HepG2 (cell line): ENCODE measurements around the gene C2. TPM values are rescaled to one million over a fixed set of nuclear protein-coding genes. Genes with fewer than 3 reads are reported as not detected.

Source experiments
- ATRX ChIP-seq: sonication (generic); formaldehyde crosslinking; IDR thresholded peaks from 2 replicates; pipeline ENCODE4 v1.4.0; 2020; ENCODE audit warnings: missing genetic modification reagents, borderline replicate concordance
- CHCHD3 ChIP-seq: sonication (generic); formaldehyde crosslinking; IDR thresholded peaks from 2 replicates; pipeline ENCODE4 v1.8.0; 2022; ENCODE audit warnings: mild to moderate bottlenecking, missing genetic modification reagents, moderate library complexity
- DNMT1 ChIP-seq: sonication (generic); formaldehyde crosslinking; IDR thresholded peaks from 2 replicates; pipeline ENCODE4 v1.5.1; 2020; ENCODE audit warnings: mild to moderate bottlenecking, missing genetic modification reagents
- GABPB1 ChIP-seq: IDR thresholded peaks from 2 replicates; pipeline ENCODE4 v1.6.1; 2016; ENCODE audit warnings: mild to moderate bottlenecking, missing genetic modification reagents, moderate library complexity, missing compliant biosample characterization
- NONO ChIP-seq, 2 experiments: fragments of 450-650 bp in 1 of 2; sonication (generic) in 1 of 2; formaldehyde crosslinking in 1 of 2; IDR thresholded peaks in 1 of 2; conservative IDR thresholded peaks in 1 of 2; 2 replicates each; pipeline versions ENCODE4 v1.6.1 to v1.8.0; 2017 to 2022; ENCODE audit warnings: mild to moderate bottlenecking in 1 of 2, missing genetic modification reagents in 1 of 2, moderate library complexity in 1 of 2
- SETDB1 ChIP-seq: sonication (generic); formaldehyde crosslinking; IDR thresholded peaks from 2 replicates; pipeline ENCODE4 v1.5.1; 2020; ENCODE audit warnings: missing genetic modification reagents, mild to moderate bottlenecking, borderline replicate concordance
- ZBTB34 ChIP-seq: sonication (generic); formaldehyde crosslinking; IDR thresholded peaks from 2 replicates; pipeline ENCODE4 v1.8.0; 2022; ENCODE audit warnings: mild to moderate bottlenecking, missing genetic modification reagents
- ZBTB42 ChIP-seq: sonication (generic); formaldehyde crosslinking; IDR thresholded peaks from 2 replicates; pipeline ENCODE4 v1.5.0; 2020; ENCODE audit warnings: mild to moderate bottlenecking, missing genetic modification reagents
- ZBTB7B ChIP-seq: sonication (generic); formaldehyde crosslinking; IDR thresholded peaks from 2 replicates; pipeline ENCODE4 v1.4.0; 2020; ENCODE audit warnings: missing genetic modification reagents
- ZMAT3 ChIP-seq: sonication (generic); formaldehyde crosslinking; conservative IDR thresholded peaks from 2 replicates; pipeline ENCODE4 v1.7.0; 2021; ENCODE audit warnings: missing genetic modification reagents
- ZNF235 ChIP-seq: sonication (generic); formaldehyde crosslinking; IDR thresholded peaks from 2 replicates; pipeline ENCODE4 v1.8.1; 2023; ENCODE audit warnings: mild to moderate bottlenecking, missing genetic modification reagents, borderline replicate concordance
- ZNF44 ChIP-seq: sonication (generic); formaldehyde crosslinking; IDR thresholded peaks from 2 replicates; pipeline ENCODE4 v1.5.1; 2020; ENCODE audit warnings: mild to moderate bottlenecking, missing genetic modification reagents
- ZNF660 ChIP-seq: sonication (generic); formaldehyde crosslinking; IDR thresholded peaks from 2 replicates; pipeline ENCODE4 v1.5.1; 2020; ENCODE audit warnings: mild to moderate bottlenecking, low read depth, missing genetic modification reagents, borderline replicate concordance
- ZNF709 ChIP-seq: sonication (generic); formaldehyde crosslinking; IDR thresholded peaks from 2 replicates; pipeline ENCODE4 v1.5.0; 2020; ENCODE audit warnings: mild to moderate bottlenecking, missing genetic modification reagents
- ZUFSP ChIP-seq: sonication (generic); formaldehyde crosslinking; IDR thresholded peaks from 2 replicates; pipeline ENCODE4 v1.9.0; 2021; ENCODE audit warnings: missing genetic modification reagents, mild to moderate bottlenecking, borderline replicate concordance
- polyA plus RNA-seq, 8 experiments: library from polyadenylated mRNA; depleted of rRNA in 3 of 8; stranded (reverse) in 7 of 8; unstranded in 1 of 8; fragments of >200 nt; fragmentation: Illumina TruSeq in 4 of 8; extraction: Trizol in 4 of 8; gene quantifications; 2 replicates each; pipeline versions ENCODE4 v1.2.1 to v1.2.3, GENCODE V29; 2011 to 2016; ENCODE audit warnings: low read depth in 4 of 8, missing spikeins in 1 of 8, mixed read lengths in 1 of 8; ENCODE audit not compliant: insufficient read depth in 1 of 8
- total RNA-seq, 5 experiments: library from RNA; depleted of rRNA; stranded (reverse); fragments of >200 nt; fragmentation: Illumina TruSeq; extraction: Trizol; gene quantifications; 2 replicates each; pipeline ENCODE4 v1.2.3, GENCODE V29; 2016; ENCODE audit warnings: low read depth in 1 of 5
- TF ChIP-seq, protein P1 (sequence below): sonication (generic); formaldehyde crosslinking; IDR thresholded peaks from 2 replicates; pipeline ENCODE4 v1.4.0; 2020; ENCODE audit warnings: missing genetic modification reagents, mild to moderate bottlenecking, borderline replicate concordance
- TF ChIP-seq, protein P2 (sequence below): sonication (generic); formaldehyde crosslinking; IDR thresholded peaks from 2 replicates; pipeline ENCODE4 v1.9.0; 2021; ENCODE audit warnings: missing genetic modification reagents, borderline replicate concordance
- TF ChIP-seq, protein P3 (sequence below): sonication (generic); formaldehyde crosslinking; IDR thresholded peaks from 2 replicates; pipeline ENCODE4 v1.5.0; 2020; ENCODE audit warnings: mild to moderate bottlenecking, missing genetic modification reagents

C2 gene
- total and polyA plus RNA-seq, 2 of the 13 experiments (the other 11 are each of a cell fraction or from before 2014, with no cell fraction given), result 165 to 307 TPM

GRCh38 chr6:31952140-31952805, 24.8 kb downstream of the C2 start (continued):
- TF ChIP-seq ZBTB34 (CRISPR knock-in tag), result no peak
- TF ChIP-seq ZBTB7B (CRISPR knock-in tag), result no peak
- no peak for TF ChIP-seq ZNF660 (CRISPR knock-in tag)
- TF ChIP-seq DNMT1 (CRISPR knock-in tag), result no peak
- no peak for TF ChIP-seq ZNF709 (CRISPR knock-in tag)
- no peak for TF ChIP-seq ZNF44 (CRISPR knock-in tag)
- no peak for TF ChIP-seq SETDB1 (CRISPR knock-in tag)
- TF ChIP-seq ZUFSP (CRISPR knock-in tag), result no peak
- TF ChIP-seq ATRX (CRISPR knock-in tag), result no peak
- TF ChIP-seq, protein P1, sequence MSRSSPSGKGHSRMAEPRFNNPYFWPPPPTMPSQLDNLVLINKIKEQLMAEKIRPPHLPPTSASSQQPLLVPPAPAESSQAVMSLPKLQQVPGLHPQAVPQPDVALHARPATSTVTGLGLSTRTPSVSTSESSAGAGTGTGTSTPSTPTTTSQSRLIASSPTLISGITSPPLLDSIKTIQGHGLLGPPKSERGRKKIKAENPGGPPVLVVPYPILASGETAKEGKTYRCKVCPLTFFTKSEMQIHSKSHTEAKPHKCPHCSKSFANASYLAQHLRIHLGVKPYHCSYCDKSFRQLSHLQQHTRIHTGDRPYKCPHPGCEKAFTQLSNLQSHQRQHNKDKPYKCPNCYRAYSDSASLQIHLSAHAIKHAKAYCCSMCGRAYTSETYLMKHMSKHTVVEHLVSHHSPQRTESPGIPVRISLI (CRISPR knock-in tag), result no peak
- TF ChIP-seq, protein P2, sequence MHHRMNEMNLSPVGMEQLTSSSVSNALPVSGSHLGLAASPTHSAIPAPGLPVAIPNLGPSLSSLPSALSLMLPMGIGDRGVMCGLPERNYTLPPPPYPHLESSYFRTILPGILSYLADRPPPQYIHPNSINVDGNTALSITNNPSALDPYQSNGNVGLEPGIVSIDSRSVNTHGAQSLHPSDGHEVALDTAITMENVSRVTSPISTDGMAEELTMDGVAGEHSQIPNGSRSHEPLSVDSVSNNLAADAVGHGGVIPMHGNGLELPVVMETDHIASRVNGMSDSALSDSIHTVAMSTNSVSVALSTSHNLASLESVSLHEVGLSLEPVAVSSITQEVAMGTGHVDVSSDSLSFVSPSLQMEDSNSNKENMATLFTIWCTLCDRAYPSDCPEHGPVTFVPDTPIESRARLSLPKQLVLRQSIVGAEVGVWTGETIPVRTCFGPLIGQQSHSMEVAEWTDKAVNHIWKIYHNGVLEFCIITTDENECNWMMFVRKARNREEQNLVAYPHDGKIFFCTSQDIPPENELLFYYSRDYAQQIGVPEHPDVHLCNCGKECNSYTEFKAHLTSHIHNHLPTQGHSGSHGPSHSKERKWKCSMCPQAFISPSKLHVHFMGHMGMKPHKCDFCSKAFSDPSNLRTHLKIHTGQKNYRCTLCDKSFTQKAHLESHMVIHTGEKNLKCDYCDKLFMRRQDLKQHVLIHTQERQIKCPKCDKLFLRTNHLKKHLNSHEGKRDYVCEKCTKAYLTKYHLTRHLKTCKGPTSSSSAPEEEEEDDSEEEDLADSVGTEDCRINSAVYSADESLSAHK (CRISPR knock-in tag), result no peak
- TF ChIP-seq NONO (IDR thresholded peaks at IDR 0.05), result no peak
- no peak for TF ChIP-seq NONO (CRISPR knock-in tag; conservative IDR thresholded peaks at IDR 0.05)
- TF ChIP-seq, protein P3, sequence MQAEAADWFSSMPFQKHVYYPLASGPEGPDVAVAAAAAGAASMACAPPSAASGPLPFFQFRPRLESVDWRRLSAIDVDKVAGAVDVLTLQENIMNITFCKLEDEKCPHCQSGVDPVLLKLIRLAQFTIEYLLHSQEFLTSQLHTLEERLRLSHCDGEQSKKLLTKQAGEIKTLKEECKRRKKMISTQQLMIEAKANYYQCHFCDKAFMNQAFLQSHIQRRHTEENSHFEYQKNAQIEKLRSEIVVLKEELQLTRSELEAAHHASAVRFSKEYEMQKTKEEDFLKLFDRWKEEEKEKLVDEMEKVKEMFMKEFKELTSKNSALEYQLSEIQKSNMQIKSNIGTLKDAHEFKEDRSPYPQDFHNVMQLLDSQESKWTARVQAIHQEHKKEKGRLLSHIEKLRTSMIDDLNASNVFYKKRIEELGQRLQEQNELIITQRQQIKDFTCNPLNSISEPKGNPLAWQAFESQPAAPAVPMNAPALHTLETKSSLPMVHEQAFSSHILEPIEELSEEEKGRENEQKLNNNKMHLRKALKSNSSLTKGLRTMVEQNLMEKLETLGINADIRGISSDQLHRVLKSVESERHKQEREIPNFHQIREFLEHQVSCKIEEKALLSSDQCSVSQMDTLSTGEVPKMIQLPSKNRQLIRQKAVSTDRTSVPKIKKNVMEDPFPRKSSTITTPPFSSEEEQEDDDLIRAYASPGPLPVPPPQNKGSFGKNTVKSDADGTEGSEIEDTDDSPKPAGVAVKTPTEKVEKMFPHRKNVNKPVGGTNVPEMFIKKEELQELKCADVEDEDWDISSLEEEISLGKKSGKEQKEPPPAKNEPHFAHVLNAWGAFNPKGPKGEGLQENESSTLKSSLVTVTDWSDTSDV (CRISPR knock-in tag), result no peak
- TF ChIP-seq ZBTB42, result no peak
- TF ChIP-seq ZMAT3, result no peak
- no peak for TF ChIP-seq GABPB1 (CRISPR knock-in tag)
- TF ChIP-seq CHCHD3 (CRISPR knock-in tag), result no peak
- TF ChIP-seq ZNF235 (CRISPR knock-in tag), result no peak
